Raji (cell line): ENCODE results near the gene PPFIA4.

ENCODE experiments used
- POLR2A ChIP-seq: IDR thresholded peaks from 2 replicates; pipeline ENCODE4 v1.6.1; 2011; ENCODE audit warnings: low read depth, low read length, control low read depth; ENCODE audit not compliant: insufficient read depth

PPFIA4 gene

GRCh38 chr1:203035111-203036000, 9.1 kb downstream of the PPFIA4 start:
- no peak for TF ChIP-seq POLR2A

- TF ChIP-seq POLR2A, result no peak
Measured at GRCh38 chr1:203036135-203036534, 9.8 kb downstream of the PPFIA4 start.

- no peak for TF ChIP-seq POLR2A
Measured at GRCh38 chr1:203036537-203036936, 10.2 kb downstream of the PPFIA4 start.

GRCh38 chr1:203037509-203038190, 11.4 kb downstream of the PPFIA4 start:
- TF ChIP-seq POLR2A, result no peak

GRCh38 chr1:203038217-203038741, 12.0 kb downstream of the PPFIA4 start:
- no peak for TF ChIP-seq POLR2A

GRCh38 chr1:203038891-203039608, 12.8 kb downstream of the PPFIA4 start:
- no peak for TF ChIP-seq POLR2A

GRCh38 chr1:203039609-203040512, 13.6 kb downstream of the PPFIA4 start:
- no peak for TF ChIP-seq POLR2A

- no peak for TF ChIP-seq POLR2A
Measured at GRCh38 chr1:203040513-203041275, 14.4 kb downstream of the PPFIA4 start.

- TF ChIP-seq POLR2A, result no peak
Measured at GRCh38 chr1:203041351-203041932, 15.2 kb downstream of the PPFIA4 start.

- TF ChIP-seq POLR2A, result no peak
Measured at GRCh38 chr1:203043830-203044545, 17.7 kb downstream of the PPFIA4 start.

- no peak for TF ChIP-seq POLR2A
Measured at GRCh38 chr1:203044546-203045250, 18.4 kb downstream of the PPFIA4 start.

- TF ChIP-seq POLR2A, result no peak
Measured at GRCh38 chr1:203045336-203045735, 19.0 kb downstream of the PPFIA4 start.
